Measurements from ENCODE around the gene FBXW4.

DNA sequence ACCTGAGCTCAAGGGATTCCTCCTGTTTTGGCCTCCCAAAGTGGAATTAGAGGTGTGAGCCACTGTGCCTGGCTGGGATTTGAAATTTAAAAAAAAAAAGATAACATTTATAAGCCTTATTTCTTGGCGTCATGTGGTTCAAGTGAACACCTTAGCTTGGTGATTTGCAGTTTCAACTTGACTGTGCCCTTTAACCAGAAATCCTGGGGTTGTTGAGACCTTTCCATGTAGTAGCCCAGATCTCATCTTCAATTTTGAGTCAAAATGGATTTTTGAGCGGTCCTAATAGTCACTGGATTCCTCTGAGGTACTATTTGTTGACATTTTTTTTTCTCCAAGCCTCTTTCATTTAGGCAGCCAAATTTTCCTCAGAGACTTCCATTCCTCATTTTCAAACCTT, 29.5 kb upstream of the FBXW4 start:
- TF ChIP-seq, protein P1, sequence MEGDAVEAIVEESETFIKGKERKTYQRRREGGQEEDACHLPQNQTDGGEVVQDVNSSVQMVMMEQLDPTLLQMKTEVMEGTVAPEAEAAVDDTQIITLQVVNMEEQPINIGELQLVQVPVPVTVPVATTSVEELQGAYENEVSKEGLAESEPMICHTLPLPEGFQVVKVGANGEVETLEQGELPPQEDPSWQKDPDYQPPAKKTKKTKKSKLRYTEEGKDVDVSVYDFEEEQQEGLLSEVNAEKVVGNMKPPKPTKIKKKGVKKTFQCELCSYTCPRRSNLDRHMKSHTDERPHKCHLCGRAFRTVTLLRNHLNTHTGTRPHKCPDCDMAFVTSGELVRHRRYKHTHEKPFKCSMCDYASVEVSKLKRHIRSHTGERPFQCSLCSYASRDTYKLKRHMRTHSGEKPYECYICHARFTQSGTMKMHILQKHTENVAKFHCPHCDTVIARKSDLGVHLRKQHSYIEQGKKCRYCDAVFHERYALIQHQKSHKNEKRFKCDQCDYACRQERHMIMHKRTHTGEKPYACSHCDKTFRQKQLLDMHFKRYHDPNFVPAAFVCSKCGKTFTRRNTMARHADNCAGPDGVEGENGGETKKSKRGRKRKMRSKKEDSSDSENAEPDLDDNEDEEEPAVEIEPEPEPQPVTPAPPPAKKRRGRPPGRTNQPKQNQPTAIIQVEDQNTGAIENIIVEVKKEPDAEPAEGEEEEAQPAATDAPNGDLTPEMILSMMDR (IDR thresholded peaks at IDR 0.05): no peak
- TF ChIP-seq POLR2A (IDR thresholded peaks at IDR 0.05): no peak
- TF ChIP-seq EP300 (IDR thresholded peaks at IDR 0.05): no peak
